Activated CD4-positive, alpha-beta T cell treated with anti-CD3 and anti-CD28 coated beads, Interleukin-2, amount 50 U/mL, for 48 hours (primary cell): ENCODE results near the gene HLA-DMB.

Experiments
- DNase-seq, 2 experiments: peaks; one replicate each; pipeline ENCODE4 v3.0.0-alpha.2; 2020

Gene HLA-DMB

DNA sequence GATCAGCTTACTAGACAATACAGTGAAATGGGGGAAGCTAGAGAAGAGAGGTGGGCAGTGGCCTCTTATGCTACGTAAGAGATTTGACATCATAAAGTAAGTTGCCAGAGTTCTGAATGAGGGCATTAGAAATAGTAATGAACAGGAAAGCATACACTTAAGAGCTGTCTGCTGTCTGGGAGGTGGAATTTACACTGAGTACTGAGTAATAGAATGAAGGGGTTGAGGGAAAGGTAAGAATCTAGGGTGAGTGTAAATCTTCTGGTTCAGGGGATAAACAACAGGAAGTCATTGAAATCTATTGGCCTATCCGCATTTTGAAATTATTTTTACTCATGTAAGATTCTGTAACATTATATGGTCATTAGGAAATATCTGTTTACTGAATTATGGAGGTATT is 35.8 kb downstream of the HLA-DMB start:
- DNase-seq, result no peak

DNA sequence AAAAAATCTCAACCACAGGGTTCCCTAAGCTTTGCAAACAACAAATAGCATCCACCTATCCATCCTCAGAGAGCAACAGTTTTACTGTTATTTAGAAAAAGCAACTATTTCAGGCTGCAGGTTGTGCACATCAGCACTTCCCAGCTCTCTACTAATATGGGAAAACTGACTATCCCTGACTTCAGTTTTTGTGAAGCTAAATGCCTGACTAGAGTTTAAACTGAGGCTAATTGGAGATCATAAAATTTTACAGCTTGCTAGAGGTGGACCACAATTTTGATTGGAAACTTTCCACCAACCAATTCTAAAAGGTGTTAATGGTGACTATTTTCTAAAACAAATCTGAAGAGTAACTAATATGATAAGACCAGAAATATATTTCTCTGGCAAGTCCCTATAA is 36.9 kb downstream of the HLA-DMB start:
- no peak for DNase-seq

DNA sequence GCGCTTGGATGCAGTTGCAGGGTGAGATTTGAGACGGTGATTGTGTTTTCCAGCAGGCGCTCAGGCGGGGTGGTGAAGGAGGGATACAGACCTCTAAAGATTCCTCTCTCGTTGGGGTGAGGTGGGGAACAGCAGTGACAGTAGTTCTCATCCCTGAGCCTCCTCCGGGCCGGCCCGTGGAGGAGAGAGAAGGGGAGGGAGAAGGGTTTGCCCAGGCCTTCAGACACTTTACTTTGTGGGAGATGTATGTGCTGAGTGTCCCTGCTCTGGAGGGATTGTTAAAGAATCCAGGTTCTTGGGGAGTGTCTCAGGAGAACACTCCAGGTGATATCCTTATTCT is 45.9 kb downstream of the HLA-DMB start:
- no peak for DNase-seq

DNA sequence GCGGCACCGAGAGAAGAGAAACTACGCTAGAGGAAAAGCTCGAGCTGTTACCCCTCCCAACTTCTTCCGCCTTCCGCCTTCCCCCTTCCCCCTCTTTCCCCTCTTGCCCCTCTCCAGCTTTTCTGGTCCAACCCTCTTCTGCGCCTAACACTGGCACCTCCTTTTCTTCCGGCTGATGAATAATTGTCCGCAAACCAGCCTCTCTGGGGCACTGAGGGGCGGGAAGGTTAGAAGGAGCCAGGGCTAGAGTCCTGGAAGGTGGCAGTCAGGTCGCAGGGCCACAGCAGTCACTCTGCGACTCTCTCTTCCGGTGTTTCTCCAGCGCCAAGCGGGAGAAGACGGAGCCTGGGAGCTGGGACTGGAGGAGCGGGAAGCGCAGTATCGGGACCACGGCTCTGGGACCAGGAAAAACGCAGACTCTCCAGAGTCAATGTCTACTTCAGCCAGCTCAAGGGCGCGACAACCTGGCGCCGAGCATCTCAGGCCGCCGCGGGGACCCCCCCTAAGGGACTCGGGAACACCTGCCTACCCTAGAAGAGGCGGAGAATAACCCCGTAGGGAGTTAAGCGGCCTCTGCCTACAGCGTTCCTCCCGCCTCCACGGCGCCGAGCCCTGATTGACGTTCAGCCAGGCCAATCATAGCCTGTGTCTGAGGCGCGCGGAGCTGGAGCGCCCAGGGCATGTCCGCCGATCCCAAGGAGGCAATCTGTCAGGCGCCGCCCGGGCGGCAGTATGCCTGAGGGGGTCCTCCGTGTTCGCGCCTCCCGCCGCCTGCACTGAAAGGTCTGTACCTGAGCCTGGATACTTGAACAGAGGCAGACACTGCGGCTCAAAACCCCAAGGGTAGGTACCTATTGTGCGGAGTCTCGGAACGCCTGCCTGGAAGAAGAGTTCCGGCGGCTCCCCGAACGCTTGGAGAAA is 46.5 kb downstream of the HLA-DMB start:
- DNase-seq, result peak; percentile 97 to 98

DNA sequence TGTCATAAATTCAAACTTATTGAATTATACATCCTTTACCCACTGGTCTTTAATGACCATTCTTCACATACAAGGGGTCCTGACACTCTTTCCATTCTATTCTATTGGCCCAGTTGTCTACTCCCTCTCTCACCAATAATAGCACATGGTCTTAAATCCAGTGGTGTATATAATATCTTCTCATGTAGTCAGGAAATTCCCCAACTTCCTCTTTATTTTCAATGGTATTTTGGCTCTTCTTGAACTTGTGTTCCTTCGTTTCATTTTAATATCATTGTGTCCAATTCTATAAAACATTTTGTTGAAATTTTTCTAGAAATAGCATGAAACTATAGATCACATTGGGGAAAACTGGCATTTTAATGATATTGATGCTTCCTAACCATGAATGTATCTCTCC is 50.0 kb downstream of the HLA-DMB start:
- no peak for DNase-seq

DNA sequence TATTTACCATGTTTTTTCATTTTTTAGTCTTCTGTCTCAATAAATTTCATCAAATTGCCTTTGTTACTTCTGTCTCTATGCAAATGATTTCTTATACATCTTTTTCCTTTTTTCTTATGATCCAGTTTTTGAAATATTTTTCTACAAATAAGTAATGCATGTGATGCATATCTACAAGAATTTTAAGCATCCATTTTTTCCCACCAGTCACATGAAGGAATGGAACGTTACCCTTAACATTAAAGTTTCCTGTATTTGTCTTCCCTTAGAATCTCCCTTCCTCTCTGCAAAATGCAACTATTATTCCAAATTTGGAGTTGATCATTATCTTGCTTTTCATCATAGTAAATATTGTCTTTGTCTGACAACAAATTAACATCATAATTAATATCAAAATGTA is 51.3 kb downstream of the HLA-DMB start:
- no peak for DNase-seq

DNA sequence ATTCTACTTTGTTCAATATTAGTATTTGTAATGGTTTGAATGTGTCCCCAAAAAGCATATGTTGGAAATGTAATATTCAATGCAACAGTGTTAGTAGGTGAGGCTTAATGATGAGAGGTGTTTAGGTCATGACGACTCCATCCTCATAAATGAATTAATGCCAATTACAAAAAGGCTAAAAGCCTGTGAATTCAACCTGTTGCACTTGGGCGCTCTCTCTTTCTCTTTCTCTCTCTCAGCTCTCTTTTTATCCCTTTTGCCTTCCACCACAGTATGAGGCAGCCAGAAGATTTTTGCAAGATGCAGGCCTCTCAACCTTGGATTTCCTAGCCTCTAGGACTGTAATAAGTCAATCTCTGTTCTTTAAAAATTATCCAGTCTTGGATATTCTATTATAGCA is 52.3 kb downstream of the HLA-DMB start:
- DNase-seq, result no peak

DNA sequence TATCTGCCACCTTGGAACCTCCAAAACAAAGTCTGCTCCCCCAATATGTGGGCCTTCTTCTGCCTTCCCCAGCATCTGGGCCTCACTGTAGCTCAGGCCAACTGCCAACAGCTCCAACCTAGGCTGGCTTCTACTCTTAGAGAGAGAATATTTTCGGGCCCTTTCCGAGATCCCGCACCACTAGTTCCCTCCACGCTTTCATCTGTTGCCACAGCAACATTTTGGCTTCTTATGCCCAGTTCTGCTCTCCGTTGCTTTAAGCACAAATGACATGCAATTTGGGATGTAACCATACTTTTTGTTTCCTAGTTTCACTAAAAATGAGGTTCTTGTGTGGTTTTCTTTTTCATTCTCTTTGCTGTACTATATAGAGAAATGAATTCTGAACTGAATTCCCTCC is 53.2 kb downstream of the HLA-DMB start:
- no peak for DNase-seq

DNA sequence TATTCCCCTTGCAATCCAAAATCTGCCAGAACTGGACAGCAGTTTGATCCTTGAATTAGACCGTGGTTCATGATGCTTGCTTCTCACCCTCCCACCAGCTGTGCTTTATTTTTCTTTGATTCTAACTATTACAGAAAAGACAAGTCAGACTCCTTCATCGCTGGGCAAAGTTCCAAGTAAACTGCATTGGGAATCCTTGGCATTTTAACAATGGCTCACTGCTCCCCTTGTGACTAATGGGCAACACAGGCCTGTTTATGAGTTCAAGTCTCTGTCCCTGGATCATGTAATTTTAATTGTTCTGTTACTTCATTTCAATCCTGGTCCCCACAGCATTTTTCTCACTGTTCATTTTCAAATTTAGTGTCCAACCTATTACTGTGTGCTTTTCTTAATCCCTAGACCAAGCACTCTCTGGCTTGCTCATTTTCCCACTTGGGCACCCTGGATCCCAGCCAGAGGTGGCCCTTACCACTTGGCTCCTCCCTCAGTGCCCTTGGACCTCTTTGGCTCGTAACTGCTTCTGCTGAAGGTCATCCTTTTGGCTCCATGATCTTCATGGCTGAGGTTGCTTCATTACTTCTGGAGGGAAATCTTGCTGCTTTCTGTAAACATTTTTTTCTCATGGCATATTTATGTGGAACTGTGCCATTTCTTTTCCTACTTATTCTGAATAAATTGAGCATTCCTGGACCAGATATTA is 54.0 kb downstream of the HLA-DMB start:
- no peak for DNase-seq

DNA sequence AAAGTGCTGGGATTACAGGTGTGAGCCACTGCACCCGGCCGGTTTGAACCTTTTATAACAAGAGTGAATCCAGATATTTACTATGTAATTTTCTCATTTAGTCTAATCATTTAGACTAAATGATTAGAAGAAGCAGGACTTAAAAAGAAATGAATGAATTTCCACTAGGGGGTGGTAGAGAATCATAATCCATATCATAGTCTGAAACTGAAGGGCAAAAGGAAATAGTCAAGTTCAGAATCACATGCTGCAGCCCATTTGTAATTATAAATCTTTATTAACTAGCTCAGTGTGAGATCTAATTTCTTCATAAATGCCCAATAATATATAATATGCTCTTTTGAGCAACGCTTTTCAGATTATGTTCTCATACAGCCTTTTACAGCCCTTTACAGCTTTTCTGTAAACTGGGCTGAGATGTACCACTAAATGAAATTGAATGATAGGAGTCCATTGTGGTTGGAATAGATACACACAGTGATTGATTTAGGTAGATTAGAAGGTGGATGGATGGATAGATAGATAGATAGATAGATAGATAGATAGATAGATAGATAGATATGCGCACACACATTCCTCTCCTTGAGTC is 55.0 kb downstream of the HLA-DMB start:
- no peak for DNase-seq
